CD4-positive, alpha-beta T cell (primary cell): Measurements from ENCODE around the gene MFAP3L. TPM values are rescaled to one million over a fixed set of nuclear protein-coding genes. Genes with fewer than 3 reads are reported as not detected.

ENCODE experiments used
- ATAC-seq: fragments of 200-7000 bp; cut with Tn5 transposase; one replicate; pipeline ENCODE4 v1.10.0; 2022; ENCODE audit warnings: mild to moderate bottlenecking; ENCODE audit not compliant: poor library complexity
- CTCF ChIA-PET: fragments of 350-600 bp; sonication (Branson Sonifier 250); formaldehyde crosslinking; loops from one replicate; lab custom pipeline; 2021; ENCODE audit warnings: antibody characterized with exemption, inconsistent platforms; lab: Charles Lee
- POLR2A ChIA-PET: fragments of 350-600 bp; sonication (Branson Sonifier 250); formaldehyde crosslinking; loops from one replicate; lab custom pipeline; 2021; ENCODE audit warnings: antibody characterized with exemption, inconsistent platforms; lab: Charles Lee
- DNase-seq, 14 experiments: peaks; one replicate each; pipeline ENCODE4 v3.0.0-alpha.2; 2013 to 2020; ENCODE audit warnings: mixed read lengths in 2 of 14
- H3K27ac ChIP-seq, 2 donors: one replicate each; pipeline versions ENCODE4 v1.5.1 to v1.7.0; 2013; ENCODE audit warnings: low read length in 2 of 2, low read depth in 1 of 2, mild to moderate bottlenecking in 1 of 2
- H3K27me3 ChIP-seq, 2 experiments: 1 replicate in 1 of 2; 2 replicates in 1 of 2; pipeline versions ENCODE4 v1.6.1 to v1.7.0; 2013; ENCODE audit warnings: low read length in 2 of 2, control low read depth in 1 of 2, mild to moderate bottlenecking in 1 of 2, moderate library complexity in 1 of 2; ENCODE audit not compliant: insufficient read depth in 2 of 2, control insufficient read depth in 1 of 2
- H3K36me3 ChIP-seq: one replicate; pipeline ENCODE4 v1.6.1; 2013; ENCODE audit warnings: low read length, control low read depth; ENCODE audit not compliant: insufficient read depth
- H3K4me1 ChIP-seq: one replicate; pipeline ENCODE4 v1.6.1; 2013; ENCODE audit warnings: low read length, control low read depth; ENCODE audit not compliant: insufficient read depth
- H3K4me3 ChIP-seq: one replicate; pipeline ENCODE4 v1.5.1; 2013; ENCODE audit warnings: mild to moderate bottlenecking, low read length, moderate library complexity
- H3K9me3 ChIP-seq, 2 experiments: 1 replicate in 1 of 2; 2 replicates in 1 of 2; pipeline versions ENCODE4 v1.6.1 to v1.7.0; 2013; ENCODE audit warnings: low read length in 2 of 2, mild to moderate bottlenecking in 2 of 2, control low read depth in 1 of 2, moderate library complexity in 1 of 2; ENCODE audit not compliant: control insufficient read depth in 1 of 2, insufficient read depth in 1 of 2
- H3K27ac Mint-ChIP-seq: one replicate; pipeline ENCODE4 v1.8.0; 2020; ENCODE audit warnings: mixed read lengths
- H3K27me3 Mint-ChIP-seq: one replicate; pipeline ENCODE4 v1.8.0; 2021; ENCODE audit warnings: mixed read lengths
- H3K36me3 Mint-ChIP-seq: one replicate; pipeline ENCODE4 v1.8.0; 2021; ENCODE audit warnings: low read depth, mixed read lengths
- H3K4me1 Mint-ChIP-seq: one replicate; pipeline ENCODE4 v1.8.0; 2021; ENCODE audit warnings: low read depth, mixed read lengths
- H3K4me3 Mint-ChIP-seq: one replicate; pipeline ENCODE4 v1.8.0; 2020; ENCODE audit warnings: mild to moderate bottlenecking, mixed read lengths
- H3K9me3 Mint-ChIP-seq: one replicate; pipeline ENCODE4 v1.8.0; 2020; ENCODE audit warnings: mixed read lengths
- CTCF ChIP-seq: fragments of 200-600 bp; IDR thresholded peaks from one replicate; pipeline ENCODE4 v1.8.0; 2022; ENCODE audit warnings: antibody characterized with exemption, mild to moderate bottlenecking
- intact Hi-C, 2 experiments: fragments of 100-400 bp; cut with DNase I in 1 of 2; cut with micrococcal nuclease in 1 of 2; formaldehyde crosslinking; loops; one replicate each; pipeline versions ENCODE4 v1.15.1 to v1.9.0; 2023 to 2025; cut with DNase I, micrococcal nuclease
- total RNA-seq, 174 experiments: library from RNA in 2 of 174; stranded (reverse) in 2 of 174; gene quantifications; one replicate each; pipeline ENCODE4 v1.2.3 and lab custom pipeline; 2021 to 2026

MFAP3L gene
- total RNA-seq, 2 experiments from 2014 or later = 0.59 to 1.3 TPM

- Mint-ChIP-seq H3K9me3 (no peaks in the 10 kb centered on the region), H3K4me1 (no peaks in the 10 kb centered on the region), H3K27me3 (no peaks in the 10 kb centered on the region), H3K27ac (no peak overlapping the region), H3K36me3 (no peaks in the 10 kb centered on the region), H3K4me3 (no peak overlapping the region)
- no peaks in the 10 kb centered on the region for H3K4me1 ChIP-seq
- intact Hi-C loops = no loop called here
- H3K27ac ChIP-seq = no peak overlapping the region
- ChIA-PET POLR2A (no interaction called here), CTCF (interaction anchor here (1.6 kb wide), 1 partner anchor 32 kb away, joined by 4 read pairs; no protein-coding TSS in a partner anchor)
- H3K9me3 ChIP-seq = no peaks in the 10 kb centered on the region
- H3K36me3 ChIP-seq = no peaks in the 10 kb centered on the region
- TF ChIP-seq CTCF = no peak
- no peak for DNase-seq
- no peak for ATAC-seq
- no peak overlapping the region for H3K4me3 ChIP-seq
- no peaks in the 10 kb centered on the region for H3K27me3 ChIP-seq
Measured at GRCh38 chr4:169941141-169941540, 85.1 kb downstream of the MFAP3L start.

GRCh38 chr4:169940460-169940859, 85.7 kb downstream of the MFAP3L start:
- Histone ChIP-seq H3K27me3 (no peaks in the 10 kb centered on the region), H3K4me1 (no peaks in the 10 kb centered on the region), H3K36me3 (no peaks in the 10 kb centered on the region), H3K9me3 (no peaks in the 10 kb centered on the region), H3K4me3 (no peak overlapping the region), H3K27ac (no peak overlapping the region)
- no peaks in the 10 kb centered on the region for H3K4me1 Mint-ChIP-seq
- ATAC-seq (no peak), DNase-seq (no peak)
- POLR2A ChIA-PET = no interaction called here
- CTCF ChIA-PET = interaction anchor here (1.6 kb wide), 1 partner anchor 32 kb away, joined by 4 read pairs; no protein-coding TSS in a partner anchor
- no peaks in the 10 kb centered on the region for H3K27me3 Mint-ChIP-seq
- TF ChIP-seq CTCF = no peak
- no peak overlapping the region for H3K27ac Mint-ChIP-seq
- no peaks in the 10 kb centered on the region for H3K36me3 Mint-ChIP-seq
- intact Hi-C loops = no loop called here
- no peaks in the 10 kb centered on the region for H3K9me3 Mint-ChIP-seq
- no peak overlapping the region for H3K4me3 Mint-ChIP-seq

Other genes with a start within 250 kb of the MFAP3L start
- not detected for gene AADAT, start 63.6 kb upstream of the MFAP3L start, total RNA-seq